Measurements from ENCODE around the gene ACTL8.

ACTL8 gene

GRCh38 chr1:17728123-17728712, 26.9 kb upstream of the ACTL8 start:
- TF ChIP-seq CTCF (IDR thresholded peaks at IDR 0.05) = no peak

GRCh38 chr1:17729248-17729647, 25.9 kb upstream of the ACTL8 start:
- TF ChIP-seq CTCF (IDR thresholded peaks at IDR 0.05) = no peak

DNA sequence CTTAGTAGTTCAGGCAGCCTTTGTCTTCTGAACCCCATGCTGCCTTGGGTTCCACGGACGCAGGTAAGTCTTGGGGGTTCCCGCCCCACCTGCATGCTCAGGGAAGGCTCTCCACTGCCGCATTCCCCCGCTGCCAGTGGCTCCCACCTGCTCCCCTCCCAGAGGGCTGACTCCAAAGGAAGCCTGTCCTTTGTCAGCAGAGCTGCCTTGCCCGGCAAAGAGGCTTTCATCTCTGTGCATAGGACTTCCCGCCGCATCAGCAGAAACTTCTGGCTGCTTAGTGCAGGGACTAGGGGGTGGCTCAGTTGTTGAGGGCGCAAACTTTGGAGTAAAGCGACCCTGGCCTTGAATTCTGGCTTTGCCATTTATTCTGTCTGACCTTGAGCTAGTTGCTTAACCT, 25.2 kb upstream of the ACTL8 start:
- no peak for TF ChIP-seq CTCF (IDR thresholded peaks at IDR 0.05)

- no peak for TF ChIP-seq CTCF (IDR thresholded peaks at IDR 0.05)
These were observed 23.7 kb upstream of the ACTL8 start for GRCh38 chr1:17731460-17731859.

GRCh38 chr1:17732475-17732874, 22.7 kb upstream of the ACTL8 start:
- no peak for TF ChIP-seq CTCF (IDR thresholded peaks at IDR 0.05)

DNA sequence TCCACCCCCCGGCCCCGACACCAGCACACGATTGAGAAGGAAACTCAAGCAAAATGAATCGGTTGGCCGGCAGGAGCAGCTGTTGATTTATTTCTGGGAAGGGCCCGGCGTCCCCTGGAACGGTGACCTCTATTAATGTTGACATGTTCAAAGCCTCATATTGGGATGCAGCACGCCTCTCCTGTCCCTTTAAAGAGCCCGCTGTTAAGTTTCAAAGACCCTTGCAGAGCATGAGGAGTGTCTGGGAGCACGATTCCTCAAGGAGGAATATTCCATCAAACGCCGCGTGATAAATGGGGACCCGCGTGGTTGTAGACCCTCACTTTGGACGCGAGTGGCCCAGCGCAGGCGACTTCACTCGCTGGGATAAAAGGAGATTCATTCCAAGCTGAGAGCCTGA, 21.5 kb upstream of the ACTL8 start:
- no peak for TF ChIP-seq CTCF (IDR thresholded peaks at IDR 0.05)

DNA sequence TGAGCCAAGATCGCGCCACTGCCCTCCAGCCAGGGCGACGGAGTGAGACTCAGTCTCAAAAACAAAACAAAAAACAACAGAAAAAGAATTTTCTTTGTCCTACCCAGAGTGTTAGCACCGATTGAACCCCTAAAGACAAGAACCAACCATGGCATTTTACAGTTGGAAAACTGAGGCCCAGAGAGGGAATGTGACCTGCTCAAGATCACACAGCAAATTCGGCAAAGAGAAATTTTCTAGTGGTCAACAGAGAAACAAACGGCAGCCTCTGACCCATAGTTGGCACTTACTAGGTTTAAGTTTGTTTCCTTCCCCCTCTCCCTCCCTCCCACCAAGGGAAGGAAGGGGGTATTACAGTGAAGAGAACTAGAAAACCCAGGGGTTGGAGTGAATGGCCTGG, 20.5 kb upstream of the ACTL8 start:
- no peak for TF ChIP-seq CTCF (IDR thresholded peaks at IDR 0.05)

DNA sequence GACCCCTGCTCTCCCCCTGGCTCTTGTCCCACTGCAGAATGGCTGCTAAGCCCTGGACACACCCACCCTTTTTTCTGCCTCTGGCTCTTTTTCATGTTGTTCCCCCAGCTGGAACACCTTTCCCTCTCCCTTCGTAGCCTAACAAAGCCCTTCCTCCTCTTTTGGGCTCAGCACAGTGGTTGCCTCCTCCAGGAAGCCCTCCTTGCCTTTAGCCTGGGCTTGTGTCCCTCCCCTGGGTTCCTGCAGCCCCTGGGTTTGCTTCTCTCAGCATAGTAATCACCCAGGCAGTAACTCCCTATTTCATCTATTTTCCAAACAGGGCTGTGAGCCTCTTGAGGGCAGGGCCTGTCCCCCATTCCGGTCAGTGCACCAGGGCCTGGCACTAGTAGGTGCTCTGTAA, 19.8 kb upstream of the ACTL8 start:
- no peak for TF ChIP-seq CTCF (IDR thresholded peaks at IDR 0.05)

Data from LNCAP (cell line).